ENCODE results near the gene DAZAP1.

DNA sequence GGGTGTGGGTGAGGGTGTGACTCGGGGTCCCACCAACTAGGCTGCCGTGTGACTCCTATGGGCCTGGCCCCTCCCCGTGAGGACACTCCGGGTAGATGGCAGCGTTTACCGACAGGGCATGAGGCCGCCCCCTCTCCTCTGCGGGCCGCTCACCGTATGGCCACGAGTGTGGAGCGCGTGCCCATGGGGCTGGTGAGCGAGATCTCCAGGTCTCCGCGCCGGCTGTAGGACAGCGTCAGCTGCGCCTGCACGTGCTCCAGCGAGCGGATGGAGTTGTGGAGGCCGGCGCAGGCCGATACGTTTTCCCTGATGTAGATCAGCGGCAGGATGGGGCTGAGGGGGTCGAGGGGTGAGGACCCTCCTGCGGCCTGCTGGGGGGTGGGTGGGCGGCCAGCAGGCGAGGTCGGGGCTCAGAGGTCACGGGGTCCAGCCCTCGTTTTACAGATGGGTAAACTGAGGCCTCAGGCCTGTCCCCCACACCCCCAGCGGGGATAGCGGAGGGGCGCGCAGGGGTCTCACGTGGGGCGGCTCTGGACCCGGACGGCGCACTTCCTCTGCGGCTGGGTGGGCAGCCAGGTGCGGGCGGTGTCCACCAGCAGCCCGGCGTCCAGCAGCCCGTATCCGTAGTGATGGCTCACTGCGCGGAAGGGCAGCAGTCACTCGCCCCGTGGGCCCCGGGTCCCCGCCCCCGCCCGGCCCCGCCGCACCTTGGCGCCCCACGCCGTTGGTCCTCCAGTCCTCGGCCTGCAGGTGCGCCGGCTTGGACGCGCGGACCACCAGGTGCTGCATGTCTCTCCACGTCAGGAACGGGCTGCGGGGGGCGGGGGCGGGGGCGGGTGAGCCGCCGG is 76.0 kb downstream of the DAZAP1 start:
- TF ChIP-seq, protein P1, sequence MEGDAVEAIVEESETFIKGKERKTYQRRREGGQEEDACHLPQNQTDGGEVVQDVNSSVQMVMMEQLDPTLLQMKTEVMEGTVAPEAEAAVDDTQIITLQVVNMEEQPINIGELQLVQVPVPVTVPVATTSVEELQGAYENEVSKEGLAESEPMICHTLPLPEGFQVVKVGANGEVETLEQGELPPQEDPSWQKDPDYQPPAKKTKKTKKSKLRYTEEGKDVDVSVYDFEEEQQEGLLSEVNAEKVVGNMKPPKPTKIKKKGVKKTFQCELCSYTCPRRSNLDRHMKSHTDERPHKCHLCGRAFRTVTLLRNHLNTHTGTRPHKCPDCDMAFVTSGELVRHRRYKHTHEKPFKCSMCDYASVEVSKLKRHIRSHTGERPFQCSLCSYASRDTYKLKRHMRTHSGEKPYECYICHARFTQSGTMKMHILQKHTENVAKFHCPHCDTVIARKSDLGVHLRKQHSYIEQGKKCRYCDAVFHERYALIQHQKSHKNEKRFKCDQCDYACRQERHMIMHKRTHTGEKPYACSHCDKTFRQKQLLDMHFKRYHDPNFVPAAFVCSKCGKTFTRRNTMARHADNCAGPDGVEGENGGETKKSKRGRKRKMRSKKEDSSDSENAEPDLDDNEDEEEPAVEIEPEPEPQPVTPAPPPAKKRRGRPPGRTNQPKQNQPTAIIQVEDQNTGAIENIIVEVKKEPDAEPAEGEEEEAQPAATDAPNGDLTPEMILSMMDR (IDR thresholded peaks at IDR 0.05), result no peak
- no peak for TF ChIP-seq SIN3A (IDR thresholded peaks at IDR 0.05; ENCODE audit: borderline replicate concordance, low read depth, low read length)
- TF ChIP-seq, protein P2, sequence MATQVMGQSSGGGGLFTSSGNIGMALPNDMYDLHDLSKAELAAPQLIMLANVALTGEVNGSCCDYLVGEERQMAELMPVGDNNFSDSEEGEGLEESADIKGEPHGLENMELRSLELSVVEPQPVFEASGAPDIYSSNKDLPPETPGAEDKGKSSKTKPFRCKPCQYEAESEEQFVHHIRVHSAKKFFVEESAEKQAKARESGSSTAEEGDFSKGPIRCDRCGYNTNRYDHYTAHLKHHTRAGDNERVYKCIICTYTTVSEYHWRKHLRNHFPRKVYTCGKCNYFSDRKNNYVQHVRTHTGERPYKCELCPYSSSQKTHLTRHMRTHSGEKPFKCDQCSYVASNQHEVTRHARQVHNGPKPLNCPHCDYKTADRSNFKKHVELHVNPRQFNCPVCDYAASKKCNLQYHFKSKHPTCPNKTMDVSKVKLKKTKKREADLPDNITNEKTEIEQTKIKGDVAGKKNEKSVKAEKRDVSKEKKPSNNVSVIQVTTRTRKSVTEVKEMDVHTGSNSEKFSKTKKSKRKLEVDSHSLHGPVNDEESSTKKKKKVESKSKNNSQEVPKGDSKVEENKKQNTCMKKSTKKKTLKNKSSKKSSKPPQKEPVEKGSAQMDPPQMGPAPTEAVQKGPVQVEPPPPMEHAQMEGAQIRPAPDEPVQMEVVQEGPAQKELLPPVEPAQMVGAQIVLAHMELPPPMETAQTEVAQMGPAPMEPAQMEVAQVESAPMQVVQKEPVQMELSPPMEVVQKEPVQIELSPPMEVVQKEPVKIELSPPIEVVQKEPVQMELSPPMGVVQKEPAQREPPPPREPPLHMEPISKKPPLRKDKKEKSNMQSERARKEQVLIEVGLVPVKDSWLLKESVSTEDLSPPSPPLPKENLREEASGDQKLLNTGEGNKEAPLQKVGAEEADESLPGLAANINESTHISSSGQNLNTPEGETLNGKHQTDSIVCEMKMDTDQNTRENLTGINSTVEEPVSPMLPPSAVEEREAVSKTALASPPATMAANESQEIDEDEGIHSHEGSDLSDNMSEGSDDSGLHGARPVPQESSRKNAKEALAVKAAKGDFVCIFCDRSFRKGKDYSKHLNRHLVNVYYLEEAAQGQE (IDR thresholded peaks at IDR 0.05; ENCODE audit: low read depth, low read length), result no peak
- no peak for TF ChIP-seq YY1 (IDR thresholded peaks at IDR 0.05; ENCODE audit: low read depth)
- TF ChIP-seq EZH2phosphoT487 (IDR thresholded peaks at IDR 0.05; ENCODE audit: borderline replicate concordance, low read depth), result no peak
- TF ChIP-seq RAD21 (IDR thresholded peaks at IDR 0.05; ENCODE audit: low read length), result no peak
- no peak for TF ChIP-seq RFX5 (IDR thresholded peaks at IDR 0.05; ENCODE audit: low read length)
- no peak for TF ChIP-seq TAF1 (IDR thresholded peaks at IDR 0.05; ENCODE audit: borderline replicate concordance, low read depth, low read length)
- TF ChIP-seq FOXJ3 (CRISPR knock-in tag; IDR thresholded peaks at IDR 0.05), result no peak
- TF ChIP-seq JUND (IDR thresholded peaks at IDR 0.05), result no peak
- TF ChIP-seq CHD2 (IDR thresholded peaks at IDR 0.05; ENCODE audit: low read length, partially characterized antibody), result no peak

Measured in SK-N-SH (cell line).